A673 (cell line): Measurements from ENCODE around the gene KLRK1.
"Not testable (repeated sequence)": the region's sequence is repeated elsewhere in the genome, so short reads cannot be mapped to it uniquely, and the experiment has no call there.

Experiments used
- EZH2 ChIP-seq: fragments of 200-600 bp; sonication (generic); IDR thresholded peaks from 2 replicates; pipeline ENCODE4 v1.6.1; 2017; ENCODE audit warnings: borderline replicate concordance, low read depth, mild to moderate bottlenecking, mixed read lengths, antibody characterized with exemption, low read length; ENCODE audit not compliant: poor library complexity, severe bottlenecking
- TF ChIP-seq, protein P1 (sequence below): fragments of 300-800, 200-600 bp; sonication (generic); conservative IDR thresholded peaks from 2 replicates; pipeline ENCODE4 v1.5.1; 2017; ENCODE audit warnings: low read depth, mild to moderate bottlenecking, antibody characterized with exemption, low read length, moderate library complexity, mixed read lengths

DNA sequence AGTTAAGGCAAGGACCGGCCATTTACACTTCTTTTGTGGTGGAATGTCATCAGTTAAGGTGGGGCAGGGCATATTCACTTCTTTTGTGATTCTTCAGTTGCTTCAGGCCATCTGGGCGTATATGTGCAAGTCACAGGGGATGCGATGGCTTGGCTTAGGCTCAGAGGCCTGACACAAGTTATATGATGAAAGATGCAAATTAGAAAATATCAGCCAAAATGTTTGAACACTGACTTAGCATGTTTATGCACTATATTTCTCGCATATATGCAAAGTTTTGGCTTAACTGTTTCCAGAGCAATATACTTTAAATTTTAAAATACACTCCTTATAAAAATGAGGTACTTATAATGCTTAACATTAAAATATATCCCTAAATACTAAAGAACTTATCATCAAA, 51.4 kb downstream of the KLRK1 start:
- TF ChIP-seq EZH2: not testable (repeated sequence)
- TF ChIP-seq, protein P1, sequence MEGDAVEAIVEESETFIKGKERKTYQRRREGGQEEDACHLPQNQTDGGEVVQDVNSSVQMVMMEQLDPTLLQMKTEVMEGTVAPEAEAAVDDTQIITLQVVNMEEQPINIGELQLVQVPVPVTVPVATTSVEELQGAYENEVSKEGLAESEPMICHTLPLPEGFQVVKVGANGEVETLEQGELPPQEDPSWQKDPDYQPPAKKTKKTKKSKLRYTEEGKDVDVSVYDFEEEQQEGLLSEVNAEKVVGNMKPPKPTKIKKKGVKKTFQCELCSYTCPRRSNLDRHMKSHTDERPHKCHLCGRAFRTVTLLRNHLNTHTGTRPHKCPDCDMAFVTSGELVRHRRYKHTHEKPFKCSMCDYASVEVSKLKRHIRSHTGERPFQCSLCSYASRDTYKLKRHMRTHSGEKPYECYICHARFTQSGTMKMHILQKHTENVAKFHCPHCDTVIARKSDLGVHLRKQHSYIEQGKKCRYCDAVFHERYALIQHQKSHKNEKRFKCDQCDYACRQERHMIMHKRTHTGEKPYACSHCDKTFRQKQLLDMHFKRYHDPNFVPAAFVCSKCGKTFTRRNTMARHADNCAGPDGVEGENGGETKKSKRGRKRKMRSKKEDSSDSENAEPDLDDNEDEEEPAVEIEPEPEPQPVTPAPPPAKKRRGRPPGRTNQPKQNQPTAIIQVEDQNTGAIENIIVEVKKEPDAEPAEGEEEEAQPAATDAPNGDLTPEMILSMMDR: not testable (repeated sequence)
